Right lobe of liver (tissue), 4 donors: Measurements from ENCODE around the gene UBE3D.

Experiments
- POLR2A ChIP-seq: fragments of 450-650 bp; IDR thresholded peaks from one replicate; pipeline ENCODE4 v1.6.1; 2017; ENCODE audit warnings: antibody characterized with exemption, mild to moderate bottlenecking
- TF ChIP-seq, protein P1 (sequence below), 4 donors: fragments of 200-600 bp in 3 of 4; fragments of 450-650 bp in 1 of 4; IDR thresholded peaks; one replicate each; pipeline versions ENCODE4 v1.5.1 to v1.8.0; 2016 to 2022; ENCODE audit warnings: antibody characterized with exemption in 4 of 4, mild to moderate bottlenecking in 2 of 4
- donor health status: DM: no; HTN: no; CAD: no.
- donor health status: DM: no; HTN: no; CAD: no.
- donor health status: DM: no; HTN: yes; CAD: no.

DNA sequence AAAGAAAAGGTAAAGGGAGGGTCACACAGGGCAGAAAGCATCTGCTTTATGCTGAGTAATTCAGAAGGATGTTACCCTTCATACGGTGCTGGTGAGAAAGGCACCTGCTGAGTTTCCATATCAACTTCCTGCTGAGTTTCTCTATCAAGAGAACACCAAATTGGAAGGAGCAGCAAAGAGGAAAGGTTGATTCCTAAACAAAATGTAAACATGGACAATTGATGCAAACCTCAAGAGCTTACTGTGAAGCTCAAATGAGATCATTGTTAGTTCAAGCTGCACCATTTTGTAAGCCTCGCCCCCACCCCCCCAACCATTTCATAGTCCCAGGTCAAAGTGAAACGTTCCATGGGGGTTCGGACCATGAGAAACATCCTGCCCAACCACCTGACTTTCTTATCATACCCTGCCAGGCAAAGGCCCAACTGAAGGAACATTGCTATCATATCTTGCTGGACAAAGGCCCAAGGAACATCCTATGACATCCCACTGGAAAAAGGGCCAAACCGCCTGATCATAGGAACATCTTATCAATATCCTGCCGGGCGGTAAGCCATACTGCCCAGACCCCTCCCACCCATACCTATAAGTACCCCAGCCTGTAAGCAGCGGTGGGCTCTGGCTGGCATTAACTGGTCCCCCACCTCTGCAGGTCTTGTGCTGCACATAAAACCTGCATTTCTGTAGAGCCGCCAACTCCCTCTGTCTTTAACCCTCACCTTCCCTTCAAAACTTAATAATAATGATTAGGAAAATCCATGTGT, 171.6 kb downstream of the UBE3D start:
- no peak for TF ChIP-seq POLR2A
- TF ChIP-seq, protein P1, sequence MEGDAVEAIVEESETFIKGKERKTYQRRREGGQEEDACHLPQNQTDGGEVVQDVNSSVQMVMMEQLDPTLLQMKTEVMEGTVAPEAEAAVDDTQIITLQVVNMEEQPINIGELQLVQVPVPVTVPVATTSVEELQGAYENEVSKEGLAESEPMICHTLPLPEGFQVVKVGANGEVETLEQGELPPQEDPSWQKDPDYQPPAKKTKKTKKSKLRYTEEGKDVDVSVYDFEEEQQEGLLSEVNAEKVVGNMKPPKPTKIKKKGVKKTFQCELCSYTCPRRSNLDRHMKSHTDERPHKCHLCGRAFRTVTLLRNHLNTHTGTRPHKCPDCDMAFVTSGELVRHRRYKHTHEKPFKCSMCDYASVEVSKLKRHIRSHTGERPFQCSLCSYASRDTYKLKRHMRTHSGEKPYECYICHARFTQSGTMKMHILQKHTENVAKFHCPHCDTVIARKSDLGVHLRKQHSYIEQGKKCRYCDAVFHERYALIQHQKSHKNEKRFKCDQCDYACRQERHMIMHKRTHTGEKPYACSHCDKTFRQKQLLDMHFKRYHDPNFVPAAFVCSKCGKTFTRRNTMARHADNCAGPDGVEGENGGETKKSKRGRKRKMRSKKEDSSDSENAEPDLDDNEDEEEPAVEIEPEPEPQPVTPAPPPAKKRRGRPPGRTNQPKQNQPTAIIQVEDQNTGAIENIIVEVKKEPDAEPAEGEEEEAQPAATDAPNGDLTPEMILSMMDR (IDR thresholded peaks at IDR 0.05): no peak
